ENCODE data around the gene SLC9A7. TPM values are rescaled to one million over a fixed set of nuclear protein-coding genes. Genes with fewer than 3 reads are reported as not detected.

Gene SLC9A7
- total RNA-seq, 4 donors from 2014 or later = 2.8 to 10.7 (median 3.3) TPM

DNA sequence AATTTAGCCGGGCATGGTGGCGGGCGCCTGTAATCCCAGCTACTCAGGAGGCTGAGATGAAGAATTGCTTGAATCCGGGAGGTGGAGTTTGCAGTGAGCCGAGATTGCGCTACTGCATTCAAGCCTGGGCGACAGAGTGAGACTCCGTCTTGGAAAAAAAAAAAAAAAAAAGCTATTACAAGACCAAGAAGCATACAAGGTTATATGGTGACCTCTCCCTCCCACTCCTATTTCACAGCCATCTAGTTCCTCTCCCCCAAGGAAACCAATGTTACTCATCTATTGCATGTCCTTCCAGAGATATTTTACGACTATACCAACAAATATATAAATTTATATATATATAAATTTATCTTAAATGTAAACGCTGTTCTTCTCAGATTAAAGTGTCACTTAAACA, 3.2 kb downstream of the SLC9A7 start:
- DNase-seq (ENCODE audit: extremely low spot score) = no peak
- H3K27me3 ChIP-seq = no peaks in the 10 kb centered on the region
- peaks cover 4 to 15% (median 7%) of the 10 kb centered on the region in 4 donors for H3K4me1 ChIP-seq
- 82% methylated on average over 10 of the region's 10 CpGs for WGBS
- intact Hi-C loops (cut with DNase I) = loop anchor here (5.0 kb wide), 1 partner anchor 42 kb away; no protein-coding TSS in a partner anchor
- H3K27ac ChIP-seq (replicated peaks in 1 of 4) = no peak overlapping the region
- no peaks in the 10 kb centered on the region for H3K36me3 ChIP-seq
- H3K9me3 ChIP-seq = no peaks in the 10 kb centered on the region
- TF ChIP-seq POLR2A (IDR thresholded peaks at IDR 0.05; ENCODE audit: low read depth) = no peak
- TF ChIP-seq, protein P1, sequence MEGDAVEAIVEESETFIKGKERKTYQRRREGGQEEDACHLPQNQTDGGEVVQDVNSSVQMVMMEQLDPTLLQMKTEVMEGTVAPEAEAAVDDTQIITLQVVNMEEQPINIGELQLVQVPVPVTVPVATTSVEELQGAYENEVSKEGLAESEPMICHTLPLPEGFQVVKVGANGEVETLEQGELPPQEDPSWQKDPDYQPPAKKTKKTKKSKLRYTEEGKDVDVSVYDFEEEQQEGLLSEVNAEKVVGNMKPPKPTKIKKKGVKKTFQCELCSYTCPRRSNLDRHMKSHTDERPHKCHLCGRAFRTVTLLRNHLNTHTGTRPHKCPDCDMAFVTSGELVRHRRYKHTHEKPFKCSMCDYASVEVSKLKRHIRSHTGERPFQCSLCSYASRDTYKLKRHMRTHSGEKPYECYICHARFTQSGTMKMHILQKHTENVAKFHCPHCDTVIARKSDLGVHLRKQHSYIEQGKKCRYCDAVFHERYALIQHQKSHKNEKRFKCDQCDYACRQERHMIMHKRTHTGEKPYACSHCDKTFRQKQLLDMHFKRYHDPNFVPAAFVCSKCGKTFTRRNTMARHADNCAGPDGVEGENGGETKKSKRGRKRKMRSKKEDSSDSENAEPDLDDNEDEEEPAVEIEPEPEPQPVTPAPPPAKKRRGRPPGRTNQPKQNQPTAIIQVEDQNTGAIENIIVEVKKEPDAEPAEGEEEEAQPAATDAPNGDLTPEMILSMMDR (IDR thresholded peaks at IDR 0.05) = no peak
- TF ChIP-seq POLR2AphosphoS5 (IDR thresholded peaks at IDR 0.05) = no peak
- no peak for TF ChIP-seq EP300 (IDR thresholded peaks at IDR 0.05)
- H3K4me3 ChIP-seq = no peak overlapping the region

DNA sequence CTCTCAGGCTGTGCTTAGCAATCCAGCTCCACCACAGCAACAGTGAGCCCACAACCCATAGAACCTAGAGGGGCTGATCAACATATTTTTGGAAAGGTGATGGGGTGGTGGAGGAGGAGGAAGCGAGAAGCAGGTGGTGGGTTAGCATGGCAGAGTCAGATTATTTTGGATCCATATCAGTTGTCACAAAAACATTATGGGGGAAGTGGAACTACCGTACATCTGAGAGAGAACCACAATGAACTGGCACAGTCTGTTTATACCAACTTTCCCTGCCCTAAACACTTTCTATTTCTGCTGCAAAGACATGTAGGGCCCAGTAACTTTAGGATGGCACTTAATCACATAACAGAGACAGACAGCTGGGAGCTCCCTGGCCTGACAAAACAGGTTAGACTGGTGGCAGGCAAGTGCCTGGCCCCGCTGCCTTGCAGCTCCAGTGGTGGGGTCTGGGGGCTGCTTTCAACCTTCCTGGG, 4.3 kb downstream of the SLC9A7 start:
- 64% methylated on average over 3 of the region's 3 CpGs for WGBS
- H3K9me3 ChIP-seq = no peaks in the 10 kb centered on the region
- peaks cover 3 to 13% (median 4%) of the 10 kb centered on the region in 4 donors for H3K4me1 ChIP-seq
- no peak overlapping the region for H3K27ac ChIP-seq (replicated peaks in 1 of 4)
- H3K36me3 ChIP-seq = no peaks in the 10 kb centered on the region
- H3K4me3 ChIP-seq = no peak overlapping the region
- no peak for DNase-seq (ENCODE audit: extremely low spot score)
- TF ChIP-seq POLR2A (IDR thresholded peaks at IDR 0.05; ENCODE audit: low read depth) (no peak), POLR2AphosphoS5 (IDR thresholded peaks at IDR 0.05) (no peak), EP300 (IDR thresholded peaks at IDR 0.05) (no peak)
- TF ChIP-seq, protein P1 (IDR thresholded peaks at IDR 0.05) = no peak
- intact Hi-C loops (cut with DNase I) = loop anchor here (5.0 kb wide), 1 partner anchor 43 kb away; no protein-coding TSS in a partner anchor
- no peaks in the 10 kb centered on the region for H3K27me3 ChIP-seq

- Histone ChIP-seq H3K27me3 (no peaks in the 10 kb centered on the region), H3K27ac (replicated peaks in 1 of 4) (no peak overlapping the region), H3K36me3 (no peaks in the 10 kb centered on the region), H3K4me1 (peaks cover 0 to 8% (median 0%) of the 10 kb centered on the region in 4 donors), H3K4me3 (no peak overlapping the region), H3K9me3 (no peaks in the 10 kb centered on the region)
- intact Hi-C loops (cut with DNase I) = no loop called here
- DNase-seq (ENCODE audit: extremely low spot score) = no peak
- TF ChIP-seq POLR2A (IDR thresholded peaks at IDR 0.05; ENCODE audit: low read depth) (no peak), EP300 (IDR thresholded peaks at IDR 0.05) (no peak), POLR2AphosphoS5 (IDR thresholded peaks at IDR 0.05) (no peak)
- TF ChIP-seq, protein P1 (IDR thresholded peaks at IDR 0.05) = no peak
These were observed 4.9 kb downstream of the SLC9A7 start for GRCh38 chrX:46754036-46754435.

GRCh38 chrX:46750889-46751288, 8.0 kb downstream of the SLC9A7 start:
- 50% methylated on average over 1 of the region's 1 CpG for WGBS
- H3K36me3 ChIP-seq = no peaks in the 10 kb centered on the region
- no peak for TF ChIP-seq EP300 (IDR thresholded peaks at IDR 0.05)
- no peak for TF ChIP-seq POLR2A (IDR thresholded peaks at IDR 0.05; ENCODE audit: low read depth)
- no peak for TF ChIP-seq POLR2AphosphoS5 (IDR thresholded peaks at IDR 0.05)
- TF ChIP-seq, protein P1 (IDR thresholded peaks at IDR 0.05) = no peak
- H3K9me3 ChIP-seq = no peaks in the 10 kb centered on the region
- no peaks in the 10 kb centered on the region for H3K27me3 ChIP-seq
- H3K4me1 ChIP-seq = no peaks in the 10 kb centered on the region
- no peak overlapping the region for H3K27ac ChIP-seq (replicated peaks in 1 of 4)
- no peak for DNase-seq (ENCODE audit: extremely low spot score)
- H3K4me3 ChIP-seq = no peak overlapping the region
- intact Hi-C loops (cut with DNase I) = no loop called here

- Histone ChIP-seq H3K27ac (replicated peaks in 1 of 4) (no peak overlapping the region), H3K36me3 (no peaks in the 10 kb centered on the region), H3K4me3 (no peak overlapping the region), H3K4me1 (no peaks in the 10 kb centered on the region), H3K27me3 (peaks cover 0 to 3% (median 0%) of the 10 kb centered on the region in 4 donors), H3K9me3 (peaks cover 0 to 4% (median 0%) of the 10 kb centered on the region in 4 donors)
- no peak for DNase-seq (ENCODE audit: extremely low spot score)
- 52% methylated on average over 3 of the region's 3 CpGs for WGBS
- intact Hi-C loops (cut with DNase I) = no loop called here
- TF ChIP-seq POLR2AphosphoS5 (IDR thresholded peaks at IDR 0.05) = no peak
- TF ChIP-seq, protein P1 (IDR thresholded peaks at IDR 0.05) = no peak
- no peak for TF ChIP-seq POLR2A (IDR thresholded peaks at IDR 0.05; ENCODE audit: low read depth)
- no peak for TF ChIP-seq EP300 (IDR thresholded peaks at IDR 0.05)
These were observed 14.9 kb downstream of the SLC9A7 start for GRCh38 chrX:46744009-46744408.
